Measurements from ENCODE around the gene CDC7.

Gene CDC7

DNA sequence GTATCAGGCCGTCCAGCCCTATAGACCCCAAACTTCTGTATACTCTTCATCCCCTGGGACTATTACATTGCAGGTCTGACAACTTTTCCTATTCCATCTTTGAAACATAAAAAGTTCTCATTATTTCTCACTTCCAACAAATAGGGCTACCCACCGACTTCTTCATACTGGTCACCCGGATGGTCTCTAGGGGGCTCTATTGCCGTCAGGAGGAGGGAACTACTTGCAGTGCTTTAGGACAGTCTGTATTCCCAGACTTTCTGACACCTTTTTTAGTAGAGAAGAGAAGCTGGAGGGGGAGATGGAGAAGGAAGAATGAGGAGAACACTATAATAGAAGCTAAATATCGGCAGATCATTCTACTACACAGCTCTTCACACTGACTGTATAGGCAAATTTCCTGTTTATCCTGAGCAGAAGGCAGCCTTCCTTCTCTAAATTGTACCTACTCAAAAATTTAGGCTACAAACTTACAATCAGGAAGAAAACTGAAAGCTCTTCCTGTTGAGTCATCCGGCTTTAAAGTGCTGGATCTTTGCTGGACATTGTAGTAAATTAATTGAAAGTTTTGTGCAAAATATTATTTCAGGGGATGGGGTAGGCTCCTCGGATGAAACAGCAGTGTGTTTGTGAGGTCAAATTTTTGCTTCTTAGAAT is 54.6 kb downstream of the CDC7 start:
- H2AFZ ChIP-seq (ENCODE audit: low read length), result no peak overlapping the region
- H3K4me2 ChIP-seq (ENCODE audit: low read depth, low read length), result no peak overlapping the region

DNA sequence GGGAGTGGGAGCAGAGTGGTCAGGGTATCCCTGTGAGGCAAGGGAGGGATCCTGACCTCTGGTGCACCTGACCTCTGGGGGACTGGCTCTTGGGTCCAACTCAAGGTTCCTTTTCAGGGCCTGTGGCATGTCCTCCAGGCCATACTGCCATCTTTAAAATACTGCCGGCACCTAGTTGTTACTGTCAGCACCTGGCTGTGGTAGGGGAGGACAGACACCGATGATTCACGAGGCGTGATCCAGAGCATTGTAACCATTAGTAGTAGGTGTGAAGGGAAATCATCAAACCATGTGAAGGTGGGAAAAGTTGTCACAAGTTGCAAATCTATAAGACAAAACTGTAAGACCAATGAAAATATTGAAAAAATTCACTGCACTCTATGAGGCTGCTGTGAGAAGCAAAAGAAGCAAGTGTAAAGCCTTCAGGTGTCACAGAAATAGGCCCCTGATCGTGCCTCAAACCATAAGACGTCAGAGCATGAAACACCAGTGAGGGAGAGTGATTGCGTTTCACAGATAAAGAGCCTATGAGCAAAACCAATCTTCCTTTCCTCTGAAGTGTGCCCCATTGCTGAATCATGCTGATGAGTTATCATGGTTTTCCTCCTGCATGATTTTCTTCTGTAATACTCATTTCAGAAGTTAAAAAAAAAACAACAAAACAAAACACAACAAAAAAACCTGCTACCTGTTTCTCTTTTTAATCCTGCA is 55.3 kb downstream of the CDC7 start:
- no peak overlapping the region for H3K4me2 ChIP-seq (ENCODE audit: low read depth, low read length)
- H3F3A ChIP-seq (ENCODE audit: insufficient read depth, low read length), result no peaks in the 10 kb centered on the region
- TF ChIP-seq, protein P1, sequence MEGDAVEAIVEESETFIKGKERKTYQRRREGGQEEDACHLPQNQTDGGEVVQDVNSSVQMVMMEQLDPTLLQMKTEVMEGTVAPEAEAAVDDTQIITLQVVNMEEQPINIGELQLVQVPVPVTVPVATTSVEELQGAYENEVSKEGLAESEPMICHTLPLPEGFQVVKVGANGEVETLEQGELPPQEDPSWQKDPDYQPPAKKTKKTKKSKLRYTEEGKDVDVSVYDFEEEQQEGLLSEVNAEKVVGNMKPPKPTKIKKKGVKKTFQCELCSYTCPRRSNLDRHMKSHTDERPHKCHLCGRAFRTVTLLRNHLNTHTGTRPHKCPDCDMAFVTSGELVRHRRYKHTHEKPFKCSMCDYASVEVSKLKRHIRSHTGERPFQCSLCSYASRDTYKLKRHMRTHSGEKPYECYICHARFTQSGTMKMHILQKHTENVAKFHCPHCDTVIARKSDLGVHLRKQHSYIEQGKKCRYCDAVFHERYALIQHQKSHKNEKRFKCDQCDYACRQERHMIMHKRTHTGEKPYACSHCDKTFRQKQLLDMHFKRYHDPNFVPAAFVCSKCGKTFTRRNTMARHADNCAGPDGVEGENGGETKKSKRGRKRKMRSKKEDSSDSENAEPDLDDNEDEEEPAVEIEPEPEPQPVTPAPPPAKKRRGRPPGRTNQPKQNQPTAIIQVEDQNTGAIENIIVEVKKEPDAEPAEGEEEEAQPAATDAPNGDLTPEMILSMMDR (IDR thresholded peaks at IDR 0.05; ENCODE audit: low read length), result no peak
- TF ChIP-seq EZH2 (optimal IDR thresholded peaks at IDR 0.05; ENCODE audit: low read depth, low read length) (no peak), EZH2phosphoT487 (IDR thresholded peaks at IDR 0.05; ENCODE audit: low read length) (no peak)
- no peaks in the 10 kb centered on the region for H3K79me2 ChIP-seq (ENCODE audit: low read length)
- no peaks in the 10 kb centered on the region for H3K27me3 ChIP-seq (replicated peaks; ENCODE audit: insufficient read depth, low read length)
- no peaks in the 10 kb centered on the region for H3K4me1 ChIP-seq (ENCODE audit: low read length)
- no peak overlapping the region for H2AFZ ChIP-seq (ENCODE audit: low read length)
- no peak for DNase-seq
- no peaks in the 10 kb centered on the region for H3K9me2 ChIP-seq (replicated peaks; ENCODE audit: insufficient read depth, low read length)
- H3K9me3 ChIP-seq (replicated peaks; ENCODE audit: insufficient read depth, low read length), result no peaks in the 10 kb centered on the region
- no peaks in the 10 kb centered on the region for H3K36me3 ChIP-seq (replicated peaks; ENCODE audit: insufficient read depth, low read length)
- no peak overlapping the region for H3K27ac ChIP-seq (ENCODE audit: low read length)
- no peak overlapping the region for H3K4me3 ChIP-seq (ENCODE audit: low read length)
- H4K20me1 ChIP-seq (ENCODE audit: insufficient read depth, low read length), result no peaks in the 10 kb centered on the region
- no peak overlapping the region for H3K9ac ChIP-seq (ENCODE audit: low read length)

More for the DNA sequence above, 54.6 kb downstream of the CDC7 start:
- Histone ChIP-seq H4K20me1 (ENCODE audit: insufficient read depth, low read length) (no peaks in the 10 kb centered on the region), H3F3A (ENCODE audit: insufficient read depth, low read length) (no peaks in the 10 kb centered on the region), H3K4me3 (ENCODE audit: low read length) (no peak overlapping the region), H3K4me1 (ENCODE audit: low read length) (no peaks in the 10 kb centered on the region), H3K9me3 (replicated peaks; ENCODE audit: insufficient read depth, low read length) (no peaks in the 10 kb centered on the region), H3K9ac (ENCODE audit: low read length) (no peak overlapping the region), H3K27ac (ENCODE audit: low read length) (no peak overlapping the region), H3K79me2 (ENCODE audit: low read length) (no peaks in the 10 kb centered on the region), H3K27me3 (replicated peaks; ENCODE audit: insufficient read depth, low read length) (no peaks in the 10 kb centered on the region), H3K9me2 (replicated peaks; ENCODE audit: insufficient read depth, low read length) (no peaks in the 10 kb centered on the region), H3K36me3 (replicated peaks; ENCODE audit: insufficient read depth, low read length) (no peaks in the 10 kb centered on the region)
- TF ChIP-seq EZH2 (optimal IDR thresholded peaks at IDR 0.05; ENCODE audit: low read depth, low read length), result no peak
- TF ChIP-seq EZH2phosphoT487 (IDR thresholded peaks at IDR 0.05; ENCODE audit: low read length), result no peak
- TF ChIP-seq, protein P1 (IDR thresholded peaks at IDR 0.05; ENCODE audit: low read length), result no peak
- no peak for DNase-seq

DNA sequence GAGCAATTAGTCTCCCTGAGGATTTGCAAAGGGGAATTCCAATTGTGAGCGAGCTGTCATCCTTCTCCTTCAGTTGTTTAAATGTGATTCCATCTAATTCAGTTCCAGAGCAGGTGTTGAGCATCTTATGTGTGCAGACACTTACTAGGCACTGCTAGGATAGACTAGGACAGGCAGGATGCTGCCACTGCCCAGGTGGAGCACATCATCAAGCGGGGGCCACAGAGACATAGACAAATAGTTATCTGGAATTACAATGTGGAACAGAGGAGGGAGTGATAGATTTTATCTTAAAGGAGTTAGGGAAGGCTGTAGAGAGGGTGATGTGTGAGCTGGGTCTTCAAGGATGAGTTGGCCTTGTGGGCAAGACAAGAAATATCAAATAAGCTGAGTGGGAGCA is 55.9 kb downstream of the CDC7 start:
- Histone ChIP-seq H3K4me3 (ENCODE audit: low read length) (no peak overlapping the region), H3K27ac (ENCODE audit: low read length) (no peak overlapping the region), H3K9ac (ENCODE audit: low read length) (no peak overlapping the region), H3K4me2 (ENCODE audit: low read depth, low read length) (no peak overlapping the region), H4K20me1 (ENCODE audit: insufficient read depth, low read length) (no peaks in the 10 kb centered on the region), H3K36me3 (replicated peaks; ENCODE audit: insufficient read depth, low read length) (no peaks in the 10 kb centered on the region), H3F3A (ENCODE audit: insufficient read depth, low read length) (no peaks in the 10 kb centered on the region), H3K27me3 (replicated peaks; ENCODE audit: insufficient read depth, low read length) (no peaks in the 10 kb centered on the region), H3K79me2 (ENCODE audit: low read length) (no peaks in the 10 kb centered on the region), H3K9me2 (replicated peaks; ENCODE audit: insufficient read depth, low read length) (no peaks in the 10 kb centered on the region), H3K9me3 (replicated peaks; ENCODE audit: insufficient read depth, low read length) (no peaks in the 10 kb centered on the region), H3K4me1 (ENCODE audit: low read length) (no peaks in the 10 kb centered on the region), H2AFZ (ENCODE audit: low read length) (no peak overlapping the region)
- TF ChIP-seq, protein P1 (IDR thresholded peaks at IDR 0.05; ENCODE audit: low read length), result no peak
- no peak for TF ChIP-seq EZH2 (optimal IDR thresholded peaks at IDR 0.05; ENCODE audit: low read depth, low read length)
- TF ChIP-seq EZH2phosphoT487 (IDR thresholded peaks at IDR 0.05; ENCODE audit: low read length), result no peak
- DNase-seq, result no peak
